CD14-positive monocyte (primary cell): ENCODE measurements around the gene DAP3. TPM values are rescaled to one million over a fixed set of nuclear protein-coding genes. Genes with fewer than 3 reads are reported as not detected.
A peak's percentile ranks its signal among the peaks of the same experiment; 100 is the strongest.
"Not testable (repeated sequence)": the region's sequence is repeated elsewhere in the genome, so short reads cannot be mapped to it uniquely, and the experiment has no call there.

Experiments
- DNase-seq, 3 donors: peaks; one replicate each; pipeline ENCODE4 v3.0.0-alpha.2; 2011 to 2022
- H2AFZ ChIP-seq: 2 replicates; pipeline ENCODE4 v1.6.0; 2012; ENCODE audit warnings: mild to moderate bottlenecking, low read depth, low read length, inconsistent platforms; ENCODE audit not compliant: insufficient read depth, poor library complexity, severe bottlenecking
- H3K27ac ChIP-seq, 2 donors: 1 replicate in 1 of 2; 2 replicates in 1 of 2; pipeline ENCODE4 v1.5.1; 2012 to 2013; ENCODE audit warnings: low read length in 2 of 2, control low read depth in 1 of 2, inconsistent platforms in 1 of 2, low read depth in 1 of 2, mild to moderate bottlenecking in 1 of 2
- H3K27me3 ChIP-seq, 2 donors: one replicate each; pipeline versions ENCODE4 v1.6.0 to v1.6.1; 2011 to 2013; ENCODE audit warnings: low read length in 2 of 2; ENCODE audit not compliant: control insufficient read depth in 2 of 2, insufficient read depth in 2 of 2
- H3K36me3 ChIP-seq, 2 donors: replicated peaks in 1 of 2; 1 replicate in 1 of 2; 2 replicates in 1 of 2; pipeline versions ENCODE4 v1.5.1 to v1.6.1; 2012 to 2013; ENCODE audit warnings: low read length in 2 of 2, control low read depth in 1 of 2, inconsistent platforms in 1 of 2, mild to moderate bottlenecking in 1 of 2; ENCODE audit not compliant: insufficient read depth in 2 of 2, control insufficient read depth in 1 of 2
- H3K4me1 ChIP-seq, 2 donors: 1 replicate in 1 of 2; 2 replicates in 1 of 2; pipeline versions ENCODE4 v1.5.1 to v1.6.1; 2012 to 2013; ENCODE audit warnings: low read length in 2 of 2, control low read depth in 1 of 2, inconsistent platforms in 1 of 2, mild to moderate bottlenecking in 1 of 2, moderate library complexity in 1 of 2; ENCODE audit not compliant: insufficient read depth in 2 of 2, control insufficient read depth in 1 of 2
- H3K4me2 ChIP-seq: replicated peaks from 2 replicates; pipeline ENCODE3; 2012; ENCODE audit warnings: low read length, moderate library complexity, mild to moderate bottlenecking; ENCODE audit not compliant: poor library complexity, severe bottlenecking; ENCODE audit errors: extremely low read depth
- H3K4me3 ChIP-seq, 3 experiments: fragments of 200-600 bp in 1 of 3; sonication (generic) in 1 of 3; replicated peaks in 1 of 3; 1 replicate in 2 of 3; 2 replicates in 1 of 3; pipeline ENCODE4 v1.5.1; 2011 to 2013; ENCODE audit warnings: low read length in 3 of 3, mild to moderate bottlenecking in 3 of 3, control low read depth in 2 of 3, low read depth in 2 of 3, inconsistent platforms in 1 of 3, moderate library complexity in 1 of 3
- H3K79me2 ChIP-seq: 2 replicates; pipeline ENCODE4 v1.6.0; 2012; ENCODE audit warnings: mild to moderate bottlenecking, control low read depth, inconsistent platforms, low read length, moderate library complexity; ENCODE audit not compliant: insufficient read depth
- H3K9ac ChIP-seq: 2 replicates; pipeline ENCODE4 v1.6.0; 2017; ENCODE audit warnings: low read length, mild to moderate bottlenecking; ENCODE audit not compliant: insufficient read depth, poor library complexity, severe bottlenecking
- H3K9me3 ChIP-seq, 2 donors: replicated peaks in 1 of 2; 1 replicate in 1 of 2; 2 replicates in 1 of 2; pipeline versions ENCODE4 v1.5.1 to v1.6.1; 2012 to 2013; ENCODE audit warnings: low read length in 2 of 2, control low read depth in 1 of 2; ENCODE audit not compliant: control insufficient read depth in 1 of 2, insufficient read depth in 1 of 2
- H4K20me1 ChIP-seq: 2 replicates; pipeline ENCODE4 v1.6.0; 2012; ENCODE audit warnings: mild to moderate bottlenecking, low read length, control low read depth, moderate library complexity; ENCODE audit not compliant: insufficient read depth
- H3K27ac Mint-ChIP-seq, 7 donors: one replicate each; pipeline ENCODE4 v1.8.0; 2020; ENCODE audit warnings: mild to moderate bottlenecking in 7 of 7, mixed read lengths in 7 of 7, moderate library complexity in 6 of 7, inconsistent platforms in 2 of 7
- H3K27me3 Mint-ChIP-seq, 3 donors: one replicate each; pipeline ENCODE4 v1.8.0; 2021 to 2022; ENCODE audit warnings: low read depth in 3 of 3, mild to moderate bottlenecking in 3 of 3, mixed read lengths in 3 of 3, moderate library complexity in 3 of 3, inconsistent platforms in 1 of 3
- H3K36me3 Mint-ChIP-seq, 2 donors: one replicate each; pipeline ENCODE4 v1.8.0; 2020; ENCODE audit warnings: mixed read lengths in 2 of 2, inconsistent platforms in 1 of 2, mild to moderate bottlenecking in 1 of 2
- H3K4me1 Mint-ChIP-seq: one replicate; pipeline ENCODE4 v1.8.0; 2020; ENCODE audit warnings: mild to moderate bottlenecking, mixed read lengths
- H3K4me3 Mint-ChIP-seq, 2 donors: one replicate each; pipeline ENCODE4 v1.8.0; 2020; ENCODE audit warnings: mild to moderate bottlenecking in 2 of 2, mixed read lengths in 2 of 2, moderate library complexity in 1 of 2
- H3K9me3 Mint-ChIP-seq, 7 donors: one replicate each; pipeline ENCODE4 v1.8.0; 2020 to 2022; ENCODE audit warnings: mixed read lengths in 7 of 7, mild to moderate bottlenecking in 6 of 7, moderate library complexity in 6 of 7, inconsistent platforms in 2 of 7
- CTCF ChIP-seq: fragments of 200-600 bp; IDR thresholded peaks from one replicate; pipeline ENCODE4 v1.8.0; 2022; ENCODE audit warnings: antibody characterized with exemption, mild to moderate bottlenecking
- WGBS: methylation state at CpG from one replicate; pipeline ENCODE4 v1.1.5; 2013; ENCODE audit warnings: missing lambda C conversion rate; ENCODE audit not compliant: insufficient coverage; 5-methylcytosine and 5-hydroxymethylcytosine counted together
- intact Hi-C, 2 donors: fragments of 100-400 bp; cut with micrococcal nuclease; formaldehyde crosslinking; loops; one replicate each; pipeline versions ENCODE4 v1.15.0 to v1.15.1; 2023
- polyA plus RNA-seq, 3 donors: library from polyadenylated mRNA; depleted of rRNA in 1 of 3; unstranded in 2 of 3; stranded (reverse) in 1 of 3; fragments of 300-500 nt in 2 of 3; fragments of >200 nt in 1 of 3; fragmentation: Illumina TruSeq in 2 of 3; gene quantifications; 1 replicate in 2 of 3; 2 replicates in 1 of 3; pipeline ENCODE4 v1.2.3, GENCODE V29; 2012 to 2021

The DAP3 gene
- polyA plus RNA-seq, 3 donors: 69.0 to 79.3 (median 72.7) TPM

DNA sequence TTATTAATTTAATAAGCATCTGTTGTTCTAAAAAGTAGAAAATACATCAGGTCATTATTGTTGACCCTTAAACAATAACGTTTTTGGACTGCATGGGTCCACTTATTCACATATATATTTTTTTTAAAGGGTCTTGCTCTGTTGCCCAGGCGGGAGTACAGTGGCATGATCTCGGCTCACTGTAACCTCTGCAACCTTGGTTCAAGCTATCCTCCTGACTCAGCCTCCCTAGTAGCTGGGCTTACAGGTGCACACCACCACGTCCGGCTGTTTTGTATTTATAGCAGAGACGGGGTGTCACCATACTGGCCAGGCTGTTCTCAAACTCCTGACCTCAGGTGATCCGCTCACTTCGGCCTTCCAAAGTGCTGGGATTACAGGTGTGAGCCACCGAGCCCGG, 53.0 kb downstream of the DAP3 start:
- Histone ChIP-seq H3K27ac (no peak overlapping the region), H4K20me1 (no peaks in the 10 kb centered on the region), H3K4me1 (peaks cover 5 to 7% of the 10 kb centered on the region in 2 donors), H3K4me2 (no peak overlapping the region), H3K4me3 (no peak overlapping the region), H3K27me3 (no peaks in the 10 kb centered on the region), H3K9ac (no peak overlapping the region), H3K36me3 (peaks cover 23% of the 10 kb centered on the region in 2 donors), H3K9me3 (no peaks in the 10 kb centered on the region), H3K79me2 (no peaks in the 10 kb centered on the region), H2AFZ (no peak overlapping the region)
- H3K4me3 Mint-ChIP-seq: no peak overlapping the region
- intact Hi-C loops: no loop called here
- peaks cover 0 to 3% (median 0%) of the 10 kb centered on the region in 3 donors for H3K27me3 Mint-ChIP-seq
- DNase-seq: no peak
- no peak for TF ChIP-seq CTCF
- H3K4me1 Mint-ChIP-seq: peaks cover 5% of the 10 kb centered on the region
- 93% methylated on average over 7 of the region's 10 CpGs for WGBS
- no peaks in the 10 kb centered on the region for H3K9me3 Mint-ChIP-seq
- no peak overlapping the region for H3K27ac Mint-ChIP-seq
- H3K36me3 Mint-ChIP-seq: peaks cover 19 to 20% of the 10 kb centered on the region in 2 donors

- intact Hi-C loops: no loop called here
- peak overlapping the region; percentile 91 for H2AFZ ChIP-seq
- peak overlapping the region; percentile 0 to 66 for H3K27ac ChIP-seq
- no peaks in the 10 kb centered on the region for H3K9me3 Mint-ChIP-seq
- H3K4me1 ChIP-seq: peaks cover 5 to 7% of the 10 kb centered on the region in 2 donors
- peaks cover 3 to 16% of the 10 kb centered on the region in 2 donors for H3K36me3 ChIP-seq
- peak overlapping the region in 6 of 7 donors; percentile 75 to 90 (median 88) for H3K27ac Mint-ChIP-seq
- no peak for TF ChIP-seq CTCF
- peaks cover 16 to 18% of the 10 kb centered on the region in 2 donors for H3K36me3 Mint-ChIP-seq
- H3K4me3 ChIP-seq: peak overlapping the region; percentile 48 to 93 (median 84)
- no peaks in the 10 kb centered on the region for H3K79me2 ChIP-seq
- peak overlapping the region; percentile 60 for H3K9ac ChIP-seq
- H3K27me3 Mint-ChIP-seq: peaks cover 0 to 1% (median 0%) of the 10 kb centered on the region in 3 donors
- H3K27me3 ChIP-seq: no peaks in the 10 kb centered on the region
- H3K4me3 Mint-ChIP-seq: peak overlapping the region; percentile 87 to 96
- no CpG with 5 or more reads among the region's 9 CpGs for WGBS
- no peaks in the 10 kb centered on the region for H3K9me3 ChIP-seq
- peak overlapping the region; percentile 83 for H3K4me2 ChIP-seq
- H3K4me1 Mint-ChIP-seq: peaks cover 5% of the 10 kb centered on the region
- no peaks in the 10 kb centered on the region for H4K20me1 ChIP-seq
- DNase-seq: no peak
Measured at GRCh38 chr1:155744711-155745283, 55.9 kb downstream of the DAP3 start.

GRCh38 chr1:155745284-155746228, 56.7 kb downstream of the DAP3 start:
- H4K20me1 ChIP-seq, H3K9me3 ChIP-seq, H3K9me3 Mint-ChIP-seq, intact Hi-C loops, H3K27me3 ChIP-seq, H3K79me2 ChIP-seq, H3K4me1 Mint-ChIP-seq, H3K27me3 Mint-ChIP-seq, H3K4me1 ChIP-seq: not testable (repeated sequence)
- Histone ChIP-seq H3K4me3 (peak overlapping the region; percentile 48 to 93 (median 84)), H3K27ac (peak overlapping the region; percentile 0 to 66), H2AFZ (peak overlapping the region; percentile 91), H3K4me2 (peak overlapping the region; percentile 83), H3K36me3 (peaks cover 5 to 19% of the 10 kb centered on the region in 2 donors), H3K9ac (peak overlapping the region; percentile 60)
- Mint-ChIP-seq H3K27ac (peak overlapping the region; percentile 28 to 90 (median 88)), H3K4me3 (peak overlapping the region; percentile 87 to 96), H3K36me3 (peaks cover 19 to 21% of the 10 kb centered on the region in 2 donors)
- DNase-seq: peak; percentile 79 to 93 (median 88)
- 1% methylated on average over 18 of the region's 77 CpGs for WGBS
